Measurements from ENCODE around the gene MYCBP2.

GRCh38 chr13:77323858-77324257 is 3.0 kb downstream of the MYCBP2 start:
- TF ChIP-seq GATA3 (IDR thresholded peaks at IDR 0.05; ENCODE audit: low read depth, low read length) (no peak), GATA2 (IDR thresholded peaks at IDR 0.05; ENCODE audit: low read depth, low read length) (no peak)
